Gastroesophageal sphincter (tissue), 3 donors: Measurements from ENCODE around the gene IL15.

Experiments
- CTCF ChIP-seq, 4 experiments: fragments of 200-600 bp in 2 of 4; fragments of 450-650 bp in 2 of 4; sonication (generic) in 1 of 4; IDR thresholded peaks; one replicate each; pipeline ENCODE4 v1.5.1; 2017 to 2019; ENCODE audit warnings: antibody characterized with exemption in 4 of 4, mild to moderate bottlenecking in 2 of 4, moderate library complexity in 2 of 4
- EP300 ChIP-seq: sonication (generic); formaldehyde crosslinking; IDR thresholded peaks from one replicate; pipeline ENCODE4 v1.6.1; 2017; ENCODE audit warnings: antibody characterized with exemption, mild to moderate bottlenecking
- POLR2A ChIP-seq, 2 donors: fragments of 450-650 bp; IDR thresholded peaks; one replicate each; pipeline ENCODE4 v1.6.1; 2017; ENCODE audit warnings: antibody characterized with exemption in 2 of 2, mild to moderate bottlenecking in 2 of 2, moderate library complexity in 1 of 2
- POLR2AphosphoS5 ChIP-seq: sonication (generic); formaldehyde crosslinking; IDR thresholded peaks from one replicate; pipeline ENCODE4 v1.6.1; 2017; ENCODE audit warnings: antibody characterized with exemption

- TF ChIP-seq CTCF (IDR thresholded peaks at IDR 0.05) (no peak), POLR2A (IDR thresholded peaks at IDR 0.05) (no peak), EP300 (no peak), POLR2AphosphoS5 (no peak)
Observed at GRCh38 chr4:141746026-141746425, 109.6 kb downstream of the IL15 start.
